ENCODE results near the gene FOXR1.
"Not testable (repeated sequence)": the region's sequence is repeated elsewhere in the genome, so short reads cannot be mapped to it uniquely, and the experiment has no call there.

The FOXR1 gene

DNA sequence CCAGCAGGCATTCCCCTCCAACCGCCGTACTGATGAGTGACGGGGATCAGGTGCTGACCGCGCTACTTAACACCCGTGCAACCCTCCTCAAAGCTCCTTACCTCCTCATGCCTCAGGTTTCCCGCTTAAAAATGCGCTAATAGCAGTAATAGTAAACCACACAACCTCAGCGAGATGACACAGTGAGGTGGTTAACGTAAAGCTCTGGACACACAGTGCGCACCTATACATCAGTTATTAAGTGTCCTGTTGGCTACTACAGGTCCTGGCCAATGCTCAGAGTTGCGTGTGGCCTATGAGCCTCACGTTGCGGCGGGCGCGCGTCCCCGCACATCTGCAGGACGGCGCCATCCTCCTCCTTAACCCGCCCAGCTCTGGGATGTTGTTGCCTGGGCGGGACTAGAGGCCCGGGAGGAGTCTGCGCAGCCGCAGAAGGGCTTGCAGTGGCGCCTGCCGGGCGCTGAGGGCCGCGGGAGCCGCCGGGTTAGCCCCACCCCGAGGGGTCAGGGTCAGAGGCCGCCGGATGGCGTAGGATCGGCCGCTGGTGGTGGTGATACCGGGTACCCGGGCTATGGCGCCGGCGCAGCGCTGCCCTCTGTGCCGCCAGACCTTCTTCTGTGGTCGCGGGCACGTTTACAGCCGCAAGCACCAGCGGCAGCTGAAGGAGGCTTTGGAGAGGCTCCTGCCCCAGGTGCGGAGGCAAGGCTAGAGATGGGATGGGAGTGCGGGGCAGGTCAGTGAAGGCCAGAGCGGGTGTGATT, 26.2 kb downstream of the FOXR1 start, which contains the start of gene CENATAC:
CENATAC (plus strand) TSS at position 512 of the 761 bp plus-strand sequence; CDS start at position 572, 60 bp downstream.
- DNase-seq: peak; percentile 94

GRCh38 chr11:118998388-118998717, 26.8 kb downstream of the FOXR1 start:
- no peak for DNase-seq

- no peak for DNase-seq
Measured at GRCh38 chr11:118998822-118999221, 27.3 kb downstream of the FOXR1 start.

DNA sequence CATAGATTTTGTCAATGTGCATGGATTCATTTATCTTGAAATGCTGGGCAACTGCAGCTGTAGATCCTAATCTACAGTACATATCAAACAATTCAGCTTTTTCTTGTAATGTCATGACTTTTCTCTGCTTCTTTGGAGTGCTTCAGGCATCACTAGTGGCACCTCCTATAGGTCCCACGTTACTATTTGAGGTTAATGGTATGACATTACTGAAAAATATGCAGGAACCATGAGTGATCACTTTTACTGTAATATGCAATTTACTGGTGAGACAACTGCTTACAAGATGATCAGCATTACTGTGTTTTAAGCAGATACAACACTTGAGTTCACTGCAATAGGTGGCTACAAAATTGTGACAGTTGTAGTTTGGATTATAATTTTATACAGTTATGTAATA, 29.3 kb downstream of the FOXR1 start:
- no peak for DNase-seq

DNA sequence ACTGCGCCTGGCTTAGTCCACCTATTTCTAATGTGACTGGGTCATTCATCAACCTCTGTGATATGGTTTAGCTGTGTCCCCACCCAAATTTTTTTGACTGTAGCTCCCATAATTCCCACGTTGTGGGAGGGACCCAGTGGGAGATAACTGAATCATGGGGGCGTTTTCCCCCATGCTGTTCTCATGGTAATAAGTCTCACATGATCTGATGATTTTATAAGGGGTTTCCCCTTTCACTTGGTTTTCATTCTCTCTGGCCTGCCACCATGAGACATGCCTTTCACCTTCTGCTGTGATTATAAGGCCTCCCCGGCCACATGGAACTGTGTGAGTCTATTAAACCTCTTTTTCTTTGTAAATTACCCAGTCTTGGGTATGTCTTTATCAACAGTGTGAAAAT, 35.1 kb downstream of the FOXR1 start:
- DNase-seq: no peak

- DNase-seq: no peak
Measured at GRCh38 chr11:119011476-119012053, 40.0 kb downstream of the FOXR1 start.

GRCh38 chr11:119012629-119013170, 41.1 kb downstream of the FOXR1 start:
- DNase-seq: no peak

DNA sequence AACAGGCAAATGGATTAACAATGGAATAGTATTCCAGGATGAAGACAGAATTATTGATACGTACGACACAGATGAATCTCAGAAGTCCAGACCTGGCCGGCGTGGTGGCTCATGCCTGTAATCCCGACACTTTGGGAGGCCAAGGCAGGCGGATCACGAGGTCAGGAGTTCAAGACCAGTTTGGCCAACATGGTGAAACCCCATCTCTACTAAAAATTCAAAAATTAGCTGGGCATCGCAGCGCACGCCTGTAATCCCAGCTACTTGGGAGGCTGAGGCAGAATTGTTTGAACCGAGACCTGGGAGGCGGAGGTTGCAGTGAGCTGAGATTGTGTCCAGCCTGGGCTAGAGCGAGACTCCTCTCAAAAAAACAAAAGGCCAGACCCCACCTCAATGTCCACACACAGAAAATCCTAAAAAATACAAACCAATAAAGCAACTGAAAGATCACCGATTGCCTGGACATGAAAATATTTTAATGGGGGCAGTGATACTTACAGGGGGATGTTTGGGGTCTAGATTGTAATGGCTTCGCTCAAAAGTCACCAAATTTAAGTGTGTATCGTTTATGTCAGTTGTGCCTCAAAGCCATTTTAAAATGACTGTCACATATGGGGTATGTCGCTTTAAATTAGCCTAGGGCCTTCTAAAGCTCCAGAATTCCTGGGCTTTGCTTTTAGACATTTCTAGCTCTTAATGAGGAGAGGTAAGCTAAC, 42.8 kb downstream of the FOXR1 start:
- no peak for DNase-seq

GRCh38 chr11:119015054-119015611, 43.6 kb downstream of the FOXR1 start:
- no peak for DNase-seq

- DNase-seq: no peak
Measured at GRCh38 chr11:119016216-119017009, 44.9 kb downstream of the FOXR1 start.

DNA sequence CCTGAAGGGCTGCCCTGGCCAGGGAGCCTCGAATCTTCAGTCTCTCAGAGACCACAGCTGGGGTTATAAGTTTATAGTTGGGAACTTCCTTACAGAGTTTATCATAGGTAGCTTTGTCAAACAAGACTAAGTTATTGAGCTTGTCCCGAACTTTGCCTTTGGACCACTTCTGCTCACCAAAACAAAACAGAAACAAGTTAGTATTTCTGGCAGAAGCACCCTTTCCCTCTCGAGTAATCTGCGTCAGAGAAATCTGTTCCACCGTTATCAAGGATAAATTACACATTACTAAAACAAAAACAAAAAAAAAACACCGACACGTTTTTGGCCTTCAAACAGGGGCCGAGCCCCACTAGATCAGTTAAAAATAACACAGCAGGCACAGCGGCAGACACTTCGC, 45.8 kb downstream of the FOXR1 start:
- not testable (repeated sequence) for DNase-seq

- peak; percentile 97 for DNase-seq
Measured at GRCh38 chr11:119018074-119018938, 46.7 kb downstream of the FOXR1 start, which contains the start of the genes RPS25 and TRAPPC4. Gene RPS25, minus strand, starts transcription at chr11:119018343. Its CDS starts 59 bp downstream, at chr11:119018284. Gene TRAPPC4, plus strand, starts transcription at chr11:119018766. Its CDS starts 30 bp downstream, at chr11:119018796.

DNA sequence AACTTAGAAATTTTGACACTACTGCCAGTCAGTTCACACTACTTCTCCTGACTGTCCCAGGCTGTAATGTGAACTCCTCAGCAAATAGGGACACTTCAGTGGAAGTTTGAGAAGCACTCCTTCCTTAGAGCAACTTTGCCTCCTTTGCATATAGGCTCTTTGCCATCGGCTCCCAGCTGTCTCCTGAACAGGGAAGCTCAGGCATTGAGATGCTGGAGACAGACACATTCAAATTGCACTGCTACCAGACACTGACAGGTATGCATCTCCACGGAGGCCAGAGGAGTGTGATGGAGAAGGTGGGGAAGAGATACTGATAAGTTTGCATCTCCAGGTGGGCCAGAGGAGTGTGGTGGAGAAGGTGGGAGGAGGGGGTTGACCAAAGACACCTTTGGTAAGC, 48.4 kb downstream of the FOXR1 start:
- DNase-seq: no peak

DNA sequence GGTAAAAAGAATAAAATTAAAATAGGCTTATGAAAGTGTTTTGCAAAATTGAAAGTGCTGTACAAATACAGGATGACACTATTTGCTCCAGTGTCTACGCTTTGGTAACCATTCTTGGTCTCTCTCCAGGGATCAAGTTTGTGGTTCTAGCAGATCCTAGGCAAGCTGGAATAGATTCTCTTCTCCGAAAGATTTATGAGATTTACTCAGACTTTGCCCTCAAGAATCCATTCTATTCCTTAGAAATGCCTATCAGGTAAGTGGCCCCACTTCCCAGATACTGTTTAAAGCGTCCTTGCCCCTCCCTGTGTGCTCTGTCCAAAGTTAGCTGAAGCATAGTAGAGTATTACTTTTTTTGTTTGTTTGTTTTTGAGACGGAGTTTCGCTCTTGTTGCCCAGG, 50.1 kb downstream of the FOXR1 start:
- DNase-seq: no peak

DNA sequence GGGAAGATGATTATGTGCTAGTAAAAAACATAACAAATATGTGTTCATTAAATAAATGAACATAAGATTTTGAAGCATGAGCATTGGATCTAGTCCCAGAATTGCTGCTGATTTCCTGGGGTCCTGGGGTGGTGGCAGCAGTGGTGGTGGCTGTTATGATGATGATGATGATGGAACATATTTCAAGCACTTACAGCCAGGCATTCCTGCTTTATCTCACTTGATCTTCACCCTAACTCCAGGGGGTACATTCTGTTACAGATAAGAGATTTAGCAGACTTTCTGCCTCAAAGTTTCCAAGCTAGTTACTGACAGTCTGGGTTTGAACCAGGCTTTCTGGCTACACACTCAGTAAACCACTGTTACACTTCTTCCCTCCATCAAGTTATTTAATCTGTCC, 52.2 kb downstream of the FOXR1 start:
- no peak for DNase-seq

DNA sequence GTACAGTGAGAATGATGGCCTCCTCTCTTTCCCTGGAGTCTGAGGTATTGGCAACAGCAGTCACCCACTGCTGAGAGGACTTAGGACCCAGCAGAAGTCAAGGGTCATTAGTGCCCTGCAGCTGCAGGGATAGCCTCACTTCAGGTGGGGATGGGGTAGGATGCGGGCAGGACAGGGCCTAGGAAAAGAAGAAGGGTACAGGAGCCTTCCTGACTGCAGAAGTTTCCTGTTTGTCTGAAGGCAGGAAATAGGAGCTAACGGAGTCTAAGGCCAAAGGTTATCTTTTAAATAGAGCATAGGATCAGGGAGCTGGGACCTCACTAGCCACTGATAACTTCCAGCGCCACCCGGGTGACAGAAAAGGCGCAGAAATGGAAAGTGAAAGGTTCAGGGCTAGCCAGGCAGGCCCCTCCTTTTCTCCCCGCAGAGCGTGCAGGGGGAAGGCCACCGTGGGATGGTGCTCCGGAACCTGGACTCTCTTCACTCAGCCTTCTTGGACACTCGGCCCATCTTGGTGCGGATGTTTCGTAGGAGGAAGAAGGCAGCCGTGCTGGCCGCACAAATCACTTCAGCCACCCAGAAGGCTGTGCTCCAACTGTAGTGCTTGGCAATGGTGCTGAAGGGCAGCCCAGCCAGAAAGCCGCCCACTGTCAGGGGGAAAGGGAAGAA, 53.0 kb downstream of the FOXR1 start:
- DNase-seq: no peak

DNA sequence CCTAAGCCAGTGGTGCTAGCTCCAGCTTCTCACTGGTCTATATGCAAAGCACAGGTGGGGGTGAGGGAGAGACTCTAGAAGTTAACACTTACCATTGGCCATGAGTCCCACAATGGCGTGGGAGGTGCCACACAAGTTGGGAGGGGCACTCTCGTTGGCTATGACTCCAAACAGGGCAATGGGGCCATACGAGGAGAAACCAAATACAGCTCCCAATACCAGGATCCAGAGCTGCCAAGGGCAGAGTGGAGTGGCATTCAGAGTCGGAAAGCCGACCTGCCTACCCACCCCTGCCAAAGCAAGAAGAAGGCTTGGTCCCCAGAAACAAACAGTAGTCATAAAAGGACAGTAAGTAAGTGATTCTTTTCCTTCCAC, 53.5 kb downstream of the FOXR1 start:
- DNase-seq: no peak

DNA sequence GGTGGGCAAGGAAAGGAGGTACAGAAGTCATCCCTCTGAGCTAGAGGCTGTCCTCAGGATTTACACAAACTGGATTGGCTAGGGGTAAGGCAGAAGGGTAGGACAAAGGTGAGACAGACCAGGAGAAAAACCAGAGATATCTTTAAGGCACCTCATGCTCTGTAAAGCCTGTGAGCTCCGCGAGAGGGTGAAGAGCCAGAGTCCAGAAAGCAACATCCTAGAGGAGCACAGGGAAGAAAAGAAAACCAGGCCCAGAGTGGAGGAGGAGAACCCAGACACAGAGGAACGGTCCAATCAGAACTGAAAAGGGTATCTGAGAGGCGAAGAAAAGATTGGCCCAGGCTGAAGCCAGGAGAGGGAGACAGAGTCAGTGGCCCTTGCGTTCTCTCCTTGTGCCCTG, 54.0 kb downstream of the FOXR1 start:
- no peak for DNase-seq

DNA sequence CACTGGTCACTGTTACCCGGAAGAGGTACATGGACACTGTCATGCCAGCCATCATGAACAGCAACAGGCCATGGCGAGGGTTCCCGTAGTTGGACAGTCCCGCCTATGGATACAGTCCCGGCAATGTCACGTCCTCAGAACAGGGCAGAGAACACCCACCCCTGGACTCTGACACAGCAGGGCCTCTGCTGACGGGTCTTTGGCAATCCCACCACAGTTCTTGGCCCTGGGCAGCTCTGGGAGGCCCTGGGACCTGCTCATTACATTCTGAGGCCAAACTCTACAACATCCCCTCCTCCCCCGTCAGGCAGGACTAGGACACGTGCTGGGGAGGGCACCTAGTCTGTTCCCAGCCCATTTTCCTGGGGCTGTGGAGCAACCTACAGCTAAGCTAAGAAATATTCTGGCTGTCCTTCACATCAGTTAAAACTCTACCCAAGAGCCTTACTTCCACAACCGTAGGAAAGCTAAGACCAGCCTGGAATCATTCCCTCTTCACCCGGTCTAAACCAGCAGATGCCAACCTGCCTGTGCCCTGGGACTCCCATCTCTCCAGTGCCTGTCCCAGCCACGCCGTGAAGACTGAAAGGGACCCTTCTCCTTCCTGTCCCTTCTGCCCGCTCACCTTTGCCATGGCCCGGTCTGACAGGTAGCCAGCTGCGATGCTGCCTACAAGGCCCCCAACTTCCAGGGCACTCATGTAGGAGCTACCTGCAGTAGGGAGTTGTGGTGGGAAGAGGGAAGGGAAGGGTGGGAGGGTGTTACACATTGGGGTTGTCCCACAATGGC, 54.6 kb downstream of the FOXR1 start:
- no peak for DNase-seq

GRCh38 chr11:119026970-119027369, 55.4 kb downstream of the FOXR1 start:
- DNase-seq: no peak

Measured in right kidney (tissue), 1 donor.